ENCODE data around the gene GPSM1.

GPSM1 gene

GRCh38 chr9:136379891-136380290 lies 52.6 kb downstream of the GPSM1 start:
- DNase-seq = no peak

GRCh38 chr9:136380381-136380780 lies 53.0 kb downstream of the GPSM1 start:
- DNase-seq = no peak

- DNase-seq = no peak
These were observed 54.0 kb downstream of the GPSM1 start for GRCh38 chr9:136381311-136381710.

GRCh38 chr9:136381966-136382513 lies 54.7 kb downstream of the GPSM1 start:
- no peak for DNase-seq

GRCh38 chr9:136383436-136383835 lies 56.1 kb downstream of the GPSM1 start:
- no peak for DNase-seq

GRCh38 chr9:136385015-136385414 lies 57.7 kb downstream of the GPSM1 start:
- DNase-seq = no peak

GRCh38 chr9:136386018-136386417 lies 58.7 kb downstream of the GPSM1 start:
- DNase-seq = no peak

- no peak for DNase-seq
These were observed 59.9 kb downstream of the GPSM1 start for GRCh38 chr9:136387217-136387616.

GRCh38 chr9:136389396-136389795 lies 62.1 kb downstream of the GPSM1 start:
- DNase-seq = no peak

GRCh38 chr9:136391737-136392537 lies 64.6 kb downstream of the GPSM1 start:
- no peak for DNase-seq

GRCh38 chr9:136392538-136393449 lies 65.5 kb downstream of the GPSM1 start:
- no peak for DNase-seq

GRCh38 chr9:136393531-136393930 lies 66.2 kb downstream of the GPSM1 start:
- DNase-seq = no peak

GRCh38 chr9:136394312-136395019 lies 67.1 kb downstream of the GPSM1 start:
- no peak for DNase-seq

GRCh38 chr9:136395020-136395340 lies 67.6 kb downstream of the GPSM1 start:
- DNase-seq = no peak

GRCh38 chr9:136395345-136396218 lies 68.2 kb downstream of the GPSM1 start:
- DNase-seq = no peak

GRCh38 chr9:136396219-136396515 lies 68.8 kb downstream of the GPSM1 start:
- no peak for DNase-seq

- DNase-seq = no peak
These were observed 70.3 kb downstream of the GPSM1 start for GRCh38 chr9:136397643-136398042.

GRCh38 chr9:136398286-136398685 lies 70.9 kb downstream of the GPSM1 start:
- no peak for DNase-seq

- DNase-seq = peak; percentile 56
These were observed 72.1 kb downstream of the GPSM1 start for GRCh38 chr9:136399176-136400037.

GRCh38 chr9:136400038-136400834 lies 72.9 kb downstream of the GPSM1 start, which contains the start of gene SNAPC4:
TSS of gene SNAPC4 (minus strand) at chr9:136400170. CDS start at chr9:136398428, 1,742 bp downstream.
- DNase-seq = peak; percentile 90

Measured in stimulated activated CD4-positive, alpha-beta T cell treated with anti-CD3 and anti-CD28 coated beads, Interleukin-4, amount 100 ng/mL, for 1 hour (primary cell).